SU-DHL-6 (cell line): ENCODE measurements around the gene FAF2.
"Not testable (repeated sequence)": the region's sequence is repeated elsewhere in the genome, so short reads cannot be mapped to it uniquely, and the experiment has no call there.

Source experiments
- H2AFZ ChIP-seq: fragments of 200-600 bp; sonication (generic); 2 replicates; pipeline ENCODE4 v1.6.1; 2014; ENCODE audit warnings: low read depth, mild to moderate bottlenecking, moderate library complexity, mixed read lengths, antibody characterized with exemption, low read length; ENCODE audit not compliant: severe bottlenecking
- H3F3A ChIP-seq: fragments of 200-600 bp; shearing (Covaris generic); 2 replicates; pipeline ENCODE4 v1.6.0; 2016; ENCODE audit warnings: antibody characterized with exemption, mild to moderate bottlenecking; ENCODE audit not compliant: insufficient read depth
- H3K27ac ChIP-seq: fragments of 200-600 bp; sonication (generic); 2 replicates; pipeline ENCODE4 v1.5.1; 2016; ENCODE audit warnings: low read depth, mild to moderate bottlenecking, low read length, moderate library complexity, mixed read lengths
- H3K27me3 ChIP-seq: fragments of 200-600 bp; sonication (generic), shearing (Covaris generic); 2 replicates; pipeline ENCODE4 v1.6.0; 2014; ENCODE audit warnings: mild to moderate bottlenecking, low read length
- H3K36me3 ChIP-seq: fragments of 200-600 bp; sonication (generic); 2 replicates; pipeline ENCODE4 v1.6.1; 2014; ENCODE audit warnings: mild to moderate bottlenecking, low read length, mixed read lengths
- H3K4me2 ChIP-seq: fragments of 300-600, 200-600 bp; shearing (Covaris generic), sonication (generic); 2 replicates; pipeline ENCODE4 v1.6.0; 2014; ENCODE audit warnings: low read length, low read depth, mild to moderate bottlenecking; ENCODE audit not compliant: poor library complexity, severe bottlenecking
- H3K4me3 ChIP-seq: fragments of 200-600 bp; sonication (generic); 2 replicates; pipeline ENCODE4 v1.5.1; 2014; ENCODE audit warnings: antibody characterized with exemption, low read length, mild to moderate bottlenecking, mixed read lengths; ENCODE audit not compliant: insufficient read depth, poor library complexity, severe bottlenecking
- H3K79me2 ChIP-seq: fragments of 200-600 bp; sonication (generic); 2 replicates; pipeline ENCODE4 v1.6.1; 2014; ENCODE audit warnings: mild to moderate bottlenecking, low read length, moderate library complexity; ENCODE audit not compliant: insufficient read depth
- H3K9ac ChIP-seq: fragments of 200-600 bp; sonication (generic); 2 replicates; pipeline ENCODE4 v1.7.0; 2014; ENCODE audit warnings: mild to moderate bottlenecking, low read length
- H3K9me2 ChIP-seq: fragments of 200-600 bp; sonication (generic); replicated peaks from 2 replicates; pipeline ENCODE4 v1.6.1; 2014; ENCODE audit warnings: low read length; ENCODE audit not compliant: insufficient read depth
- H3K9me3 ChIP-seq: fragments of 200-600 bp; sonication (generic); 2 replicates; pipeline ENCODE4 v1.6.1; 2014; ENCODE audit warnings: low read length, mixed read lengths; ENCODE audit not compliant: insufficient read depth
- H4K20me1 ChIP-seq: fragments of 200-600 bp; sonication (generic); 2 replicates; pipeline ENCODE4 v1.6.1; 2014; ENCODE audit warnings: low read depth, mild to moderate bottlenecking, antibody characterized with exemption, low read length, moderate library complexity, mixed read lengths
- CTCF ChIP-seq: fragments of 200-600 bp; sonication (generic); IDR thresholded peaks from one replicate; pipeline ENCODE4 v1.5.1; 2017; ENCODE audit warnings: antibody characterized with exemption, mild to moderate bottlenecking, low read length, moderate library complexity; ENCODE audit not compliant: insufficient read depth, poor library complexity, severe bottlenecking
- EZH2phosphoT487 ChIP-seq: fragments of 200-600 bp; sonication (generic), shearing (Covaris generic); conservative IDR thresholded peaks from 2 replicates; pipeline ENCODE4 v1.6.1; 2018; ENCODE audit warnings: mild to moderate bottlenecking, antibody characterized with exemption, low read length, moderate library complexity, mixed read lengths

The FAF2 gene

GRCh38 chr5:176438959-176439757 is 9.0 kb upstream of the FAF2 start:
- no peak overlapping the region for H3K27ac ChIP-seq
- H3K9me3 ChIP-seq: no peaks in the 10 kb centered on the region
- no peak overlapping the region for H2AFZ ChIP-seq

GRCh38 chr5:176440927-176441706 is 7.1 kb upstream of the FAF2 start:
- Histone ChIP-seq H3K4me2 (no peak overlapping the region), H3K36me3 (no peaks in the 10 kb centered on the region), H3K4me3 (no peak overlapping the region), H3K27ac (no peak overlapping the region), H3F3A (no peaks in the 10 kb centered on the region), H2AFZ (no peak overlapping the region), H3K27me3 (no peaks in the 10 kb centered on the region), H4K20me1 (no peaks in the 10 kb centered on the region), H3K9ac (no peak overlapping the region), H3K9me3 (no peaks in the 10 kb centered on the region), H3K79me2 (no peaks in the 10 kb centered on the region), H3K9me2 (no peaks in the 10 kb centered on the region)
- TF ChIP-seq EZH2phosphoT487 (no peak), CTCF (no peak)

More at GRCh38 chr5:176438959-176439757, 9.0 kb upstream of the FAF2 start:
- Histone ChIP-seq H3K9ac (no peak overlapping the region), H3K27me3 (no peaks in the 10 kb centered on the region), H3K36me3 (no peaks in the 10 kb centered on the region), H3K79me2 (no peaks in the 10 kb centered on the region), H3K9me2 (no peaks in the 10 kb centered on the region), H3K4me3 (no peak overlapping the region), H3F3A (no peaks in the 10 kb centered on the region), H3K4me2 (no peak overlapping the region), H4K20me1 (no peaks in the 10 kb centered on the region)
- no peak for TF ChIP-seq CTCF
- no peak for TF ChIP-seq EZH2phosphoT487

- TF ChIP-seq CTCF (no peak), EZH2phosphoT487 (no peak)
- Histone ChIP-seq H3K27ac (no peak overlapping the region), H3K9me2 (no peaks in the 10 kb centered on the region), H3K4me2 (no peak overlapping the region), H4K20me1 (no peaks in the 10 kb centered on the region), H3K36me3 (no peaks in the 10 kb centered on the region), H3F3A (no peaks in the 10 kb centered on the region), H3K9me3 (no peaks in the 10 kb centered on the region), H3K27me3 (no peaks in the 10 kb centered on the region), H3K79me2 (no peaks in the 10 kb centered on the region), H2AFZ (no peak overlapping the region), H3K9ac (no peak overlapping the region), H3K4me3 (no peak overlapping the region)
These were observed 6.3 kb upstream of the FAF2 start for GRCh38 chr5:176441921-176442323.

- not testable (repeated sequence) for H2AFZ ChIP-seq, H3K27ac ChIP-seq, H3K9me3 ChIP-seq, H3K79me2 ChIP-seq, H3K4me3 ChIP-seq, H3K27me3 ChIP-seq, H3K36me3 ChIP-seq, H4K20me1 ChIP-seq, H3K9me2 ChIP-seq, H3F3A ChIP-seq, H3K9ac ChIP-seq, H3K4me2 ChIP-seq
These were observed 5.3 kb upstream of the FAF2 start for GRCh38 chr5:176442911-176443310.
